HT1080 (cell line): Measurements from ENCODE around the gene EVA1C. TPM values are rescaled to one million over a fixed set of nuclear protein-coding genes. Genes with fewer than 3 reads are reported as not detected.
A peak's percentile ranks its signal among the peaks of the same experiment; 100 is the strongest.
"Not testable (repeated sequence)": the region's sequence is repeated elsewhere in the genome, so short reads cannot be mapped to it uniquely, and the experiment has no call there.

Experiments
- DNase-seq: peaks from one replicate; pipeline ENCODE4 v3.0.0-alpha.2; 2015; ENCODE audit warnings: low read depth
- total RNA-seq: library from RNA; depleted of rRNA; stranded (reverse); fragments of >200 nt; shearing (Covaris generic); gene quantifications from 2 replicates; pipeline ENCODE4 v1.2.3, GENCODE V29; 2014

The EVA1C gene
- total RNA-seq, 1 experiment from 2014 or later, result not detected

- peak; percentile 82 for DNase-seq
Observed at GRCh38 chr21:32423320-32424190, 11.0 kb downstream of the EVA1C start.

GRCh38 chr21:32424191-32424535, 11.7 kb downstream of the EVA1C start:
- DNase-seq, result no peak

DNA sequence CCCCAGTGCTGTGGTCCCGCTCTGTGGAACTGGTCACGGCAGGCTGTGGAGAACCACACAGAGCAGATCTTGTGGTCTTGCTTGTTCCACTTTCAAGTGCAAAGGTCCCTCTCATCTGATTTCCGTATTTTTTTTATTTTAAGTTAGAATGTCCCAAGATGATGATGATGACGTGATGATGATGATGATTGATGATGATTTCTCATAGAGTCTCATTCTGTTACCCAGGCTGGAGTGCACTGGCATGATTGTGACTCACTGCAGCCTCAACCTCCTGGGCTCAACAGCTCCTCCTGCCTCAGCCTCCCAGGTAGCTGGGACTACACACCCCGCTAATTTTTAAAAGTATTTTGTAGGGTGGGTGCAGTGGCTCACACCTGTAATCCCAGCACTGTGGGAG, 12.2 kb downstream of the EVA1C start:
- DNase-seq, result peak; percentile 50

DNA sequence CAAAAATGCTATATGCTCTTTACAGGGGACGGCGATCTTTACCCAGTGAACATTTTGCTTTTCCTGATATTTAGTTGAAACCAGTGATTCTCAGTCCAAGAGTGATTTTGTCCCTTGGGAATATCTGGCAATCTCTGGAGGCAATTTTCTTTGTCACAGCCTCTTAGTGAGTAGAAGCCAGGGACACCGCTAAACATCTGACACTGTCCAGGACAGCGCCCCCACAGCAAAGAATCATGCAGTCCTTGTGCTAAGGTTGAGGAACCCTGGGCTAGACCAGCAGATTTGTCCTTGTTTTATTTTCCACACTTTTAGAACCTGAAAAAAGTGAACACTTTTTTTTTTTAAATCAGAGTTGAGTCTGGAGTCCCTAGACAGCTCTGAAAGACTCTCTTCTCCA, 13.1 kb downstream of the EVA1C start:
- no peak for DNase-seq

DNA sequence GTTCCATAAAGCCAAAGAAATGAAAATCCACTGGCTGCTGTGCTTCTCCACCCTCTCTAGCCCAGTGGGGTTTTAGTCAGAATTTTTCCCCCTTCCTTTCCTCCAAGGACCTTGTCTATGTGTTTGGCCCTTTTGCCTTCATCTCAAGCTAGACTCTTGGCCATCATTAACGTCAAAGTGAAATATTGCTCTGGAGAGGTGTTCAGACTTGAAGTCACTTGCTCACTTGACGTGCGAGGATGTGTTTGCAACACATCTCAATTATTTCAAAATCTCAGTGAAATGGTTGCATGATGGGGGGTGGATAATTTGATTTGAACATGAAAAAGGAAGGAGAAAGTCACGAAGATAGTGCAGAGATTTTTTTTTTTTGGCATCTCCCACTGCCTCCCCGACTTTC, 13.6 kb downstream of the EVA1C start:
- no peak for DNase-seq

GRCh38 chr21:32426592-32427051, 14.1 kb downstream of the EVA1C start:
- peak; percentile 78 for DNase-seq

GRCh38 chr21:32427958-32428623, 15.6 kb downstream of the EVA1C start:
- DNase-seq, result no peak

GRCh38 chr21:32432982-32433660, 20.6 kb downstream of the EVA1C start:
- not testable (repeated sequence) for DNase-seq

DNA sequence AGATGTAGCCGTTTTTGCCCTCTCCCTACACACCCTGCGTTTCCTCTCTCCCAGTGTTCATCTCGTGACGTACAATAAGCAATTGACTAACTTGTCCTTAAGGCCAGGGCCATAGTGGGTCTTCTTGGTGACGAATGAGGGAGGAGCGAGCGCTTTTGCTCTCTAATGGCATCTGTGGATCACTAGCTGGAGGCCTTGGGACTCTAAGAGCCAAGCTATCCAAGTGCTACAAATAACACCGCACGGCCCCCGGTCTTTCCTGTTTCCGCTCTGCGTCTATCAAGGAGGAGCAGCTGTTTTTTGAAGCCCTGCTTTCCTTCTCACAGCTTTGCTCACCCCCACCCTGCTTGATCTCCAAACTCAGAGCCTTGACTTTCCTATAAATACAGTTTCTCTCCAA, 25.2 kb downstream of the EVA1C start:
- DNase-seq, result no peak

- DNase-seq, result peak; percentile 33
Observed at GRCh38 chr21:32442566-32443318, 30.2 kb downstream of the EVA1C start.

DNA sequence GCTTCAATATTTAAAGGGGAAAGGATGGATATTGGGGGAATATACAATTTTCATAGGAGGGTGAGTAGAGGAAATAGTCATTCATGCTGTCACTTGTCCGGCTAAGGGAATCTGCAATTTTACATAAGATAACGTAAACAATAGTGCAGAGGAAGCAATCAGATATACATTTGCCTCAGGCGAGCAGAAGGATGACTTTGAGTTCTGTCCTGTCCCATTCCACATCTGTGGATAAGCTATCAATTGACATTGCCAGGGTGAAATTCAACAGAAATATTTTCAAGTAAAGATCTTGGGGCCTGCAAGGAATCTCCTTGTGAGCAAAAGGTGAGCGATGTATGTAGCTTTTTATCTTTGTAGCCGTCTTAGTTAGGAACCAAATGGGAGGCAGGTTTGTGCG, 32.6 kb downstream of the EVA1C start:
- DNase-seq, result no peak

DNA sequence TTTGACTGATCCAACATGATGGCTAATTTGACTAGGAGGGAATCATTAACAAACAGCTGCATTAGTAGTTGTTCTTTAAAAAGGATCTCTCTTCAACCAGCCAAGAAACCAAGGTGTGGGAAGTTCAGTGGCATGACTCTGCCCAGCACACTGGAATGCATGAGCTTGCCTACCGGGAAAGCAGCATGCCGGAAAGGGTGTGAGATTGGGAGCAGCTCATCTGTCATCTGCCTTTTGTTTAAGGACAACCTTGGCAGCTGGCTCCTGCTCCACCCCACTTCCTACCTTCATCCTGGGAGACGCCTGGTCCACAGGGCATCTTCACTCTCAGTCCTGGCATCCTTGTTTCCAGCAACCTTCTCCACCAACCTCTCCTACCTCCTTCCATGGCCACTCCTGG, 33.9 kb downstream of the EVA1C start:
- not testable (repeated sequence) for DNase-seq

DNA sequence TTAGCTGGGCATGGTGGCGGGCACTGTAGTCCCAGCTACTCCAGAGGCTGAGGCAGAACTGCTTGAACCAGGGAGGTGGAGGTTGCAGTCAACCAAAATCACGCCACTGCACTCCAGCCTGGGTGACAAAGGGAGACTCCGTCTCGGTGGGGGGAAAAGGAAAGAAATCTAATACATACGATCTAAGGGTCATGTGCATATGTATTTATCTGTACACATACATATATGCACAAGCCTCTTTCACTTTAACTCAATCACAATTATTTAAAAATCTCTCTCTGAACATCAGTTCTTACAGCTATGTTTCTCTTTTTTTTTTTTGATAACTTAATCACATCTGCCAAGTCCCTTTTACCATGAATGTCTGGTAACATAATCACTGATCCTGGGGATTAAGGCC, 34.7 kb downstream of the EVA1C start:
- DNase-seq, result no peak

- DNase-seq, result no peak
Observed at GRCh38 chr21:32448803-32449594, 36.5 kb downstream of the EVA1C start.

DNA sequence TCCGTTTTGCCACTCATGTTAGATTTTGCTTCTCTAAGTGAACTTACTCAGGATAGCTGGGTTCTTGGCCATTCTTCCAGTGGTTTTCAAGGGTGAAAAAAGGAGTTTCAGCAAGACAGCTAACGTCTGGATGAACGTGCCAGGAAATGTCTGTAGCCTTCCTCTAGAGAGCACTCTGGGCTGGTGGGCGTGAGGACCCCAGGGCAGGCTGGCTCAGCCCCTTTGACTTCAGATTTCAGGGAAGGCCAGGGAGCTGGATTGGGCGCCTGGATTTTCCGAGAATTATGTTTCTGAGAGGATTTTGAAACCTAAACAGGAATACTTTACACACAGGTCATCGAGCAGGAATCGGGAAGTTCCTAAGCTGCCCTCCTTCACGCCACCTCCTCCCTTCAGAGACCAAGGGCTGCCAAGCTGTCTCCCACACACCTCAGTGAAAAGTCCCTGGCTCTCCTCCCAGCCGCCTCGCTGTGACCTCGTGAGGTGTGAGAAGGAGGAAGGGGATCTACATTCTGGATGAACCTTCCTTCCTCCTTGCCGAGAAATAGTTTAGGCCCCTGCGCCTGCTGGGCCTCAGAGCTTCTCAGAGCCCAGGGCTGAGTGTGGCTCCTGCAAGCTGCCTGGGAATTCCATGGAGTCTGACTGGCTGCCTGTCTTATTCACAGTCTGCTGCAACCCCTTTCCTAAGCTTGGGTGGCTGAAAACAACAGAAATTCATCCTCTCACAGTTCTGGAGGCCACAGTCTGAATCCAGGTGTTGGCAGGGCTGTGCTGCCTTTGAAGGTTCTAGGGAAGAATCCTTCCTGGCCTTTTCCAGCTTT, 38.6 kb downstream of the EVA1C start:
- DNase-seq, result not testable (repeated sequence)

- not testable (repeated sequence) for DNase-seq
Observed at GRCh38 chr21:32452191-32452590, 39.7 kb downstream of the EVA1C start.

DNA sequence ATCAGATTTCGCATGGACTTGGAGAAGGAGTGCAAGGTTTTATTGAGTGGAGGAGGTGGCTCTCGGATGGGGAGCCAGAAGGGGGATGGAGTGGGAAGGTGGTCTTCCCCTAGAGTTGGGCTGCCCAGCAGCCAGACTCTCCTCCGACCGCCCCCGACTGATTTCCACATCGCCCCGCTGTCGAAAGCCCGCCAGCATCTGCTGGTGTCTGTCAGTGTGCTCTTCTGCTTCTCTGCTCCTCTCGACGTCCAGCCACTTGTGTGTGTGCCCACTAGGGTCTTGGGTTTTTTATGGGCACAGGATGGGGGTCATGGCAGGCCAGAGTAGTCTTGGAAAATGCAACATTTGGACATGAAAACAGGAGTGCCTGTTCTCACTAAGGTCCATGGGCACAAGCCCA, 40.1 kb downstream of the EVA1C start:
- DNase-seq, result no peak

DNA sequence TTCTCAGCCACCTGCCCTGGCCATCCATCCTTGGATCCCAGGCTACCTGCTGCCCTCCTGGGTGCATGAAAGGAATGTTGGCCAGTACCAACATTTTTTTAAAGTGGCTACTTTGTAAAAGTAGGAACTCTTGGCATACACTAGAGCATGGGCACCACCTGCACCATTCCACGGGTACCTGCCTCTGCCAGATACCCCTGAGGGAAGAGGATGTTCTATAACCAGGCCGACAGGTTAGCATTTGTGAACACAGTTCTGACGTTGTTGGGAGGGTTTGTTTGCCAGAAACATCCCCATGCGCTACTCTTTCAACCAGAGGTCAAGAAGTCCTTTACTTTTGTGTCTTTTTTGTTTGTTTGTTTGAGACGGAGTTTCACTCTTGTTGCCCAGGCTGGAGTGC, 43.0 kb downstream of the EVA1C start:
- no peak for DNase-seq

- DNase-seq, result peak; percentile 59
Observed at GRCh38 chr21:32456497-32456918, 44.0 kb downstream of the EVA1C start.
